ENCODE measurements around the gene APBB2. TPM values are rescaled to one million over a fixed set of nuclear protein-coding genes. Genes with fewer than 3 reads are reported as not detected.

The APBB2 gene
- total RNA-seq, 1 experiment from 2014 or later: 29.7 TPM

DNA sequence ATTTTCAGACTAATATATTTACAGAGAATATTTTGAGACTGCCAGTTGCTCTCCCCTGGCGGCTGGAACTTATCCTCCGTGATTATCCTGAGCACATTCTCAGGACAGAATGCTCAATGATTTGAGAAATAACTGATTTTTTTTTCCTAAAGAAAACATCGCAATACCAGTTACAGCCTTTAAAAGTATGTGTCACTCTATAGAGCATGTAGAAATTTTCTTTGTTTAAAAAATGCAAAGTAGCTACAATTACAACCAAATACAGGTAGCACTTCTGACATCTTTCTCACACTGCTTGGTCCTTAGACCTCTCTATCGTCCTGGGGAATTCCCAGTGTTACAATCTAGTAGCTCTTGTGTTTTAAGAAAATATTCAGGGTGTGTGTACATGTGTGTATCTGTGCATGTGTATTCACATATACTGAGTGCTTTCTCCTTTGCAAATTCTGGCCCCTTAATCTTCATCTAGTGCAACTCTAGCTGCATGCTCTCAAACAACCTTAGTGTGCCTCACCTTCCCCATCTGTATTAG is 13.8 kb downstream of the APBB2 start:
- DNase-seq (ENCODE audit: low spot score): no peak
- in situ Hi-C loops (cut with HindIII; ENCODE audit: low sequenced_read_pairs): loop anchor here (25.0 kb wide), 1 partner anchor 263 kb away; no protein-coding TSS in a partner anchor

DNA sequence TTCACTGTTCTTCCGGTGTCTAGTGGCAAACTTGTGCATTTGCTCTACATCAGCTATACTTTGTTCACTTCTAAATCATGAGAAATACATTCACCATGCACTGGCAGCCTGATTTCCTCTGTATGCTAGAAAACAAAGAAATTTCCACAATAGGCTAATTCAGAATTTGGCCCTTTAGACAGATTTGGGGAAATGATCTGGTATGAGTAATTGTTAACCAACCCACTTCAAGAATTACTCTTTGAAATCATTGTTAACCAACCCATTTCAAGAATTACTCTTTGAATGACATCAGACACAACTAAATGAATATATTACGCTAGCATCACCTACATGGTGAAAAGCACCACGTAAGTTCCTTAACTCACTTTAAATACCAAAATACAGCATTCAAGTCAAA is 14.6 kb downstream of the APBB2 start:
- DNase-seq (ENCODE audit: low spot score): no peak

DNA sequence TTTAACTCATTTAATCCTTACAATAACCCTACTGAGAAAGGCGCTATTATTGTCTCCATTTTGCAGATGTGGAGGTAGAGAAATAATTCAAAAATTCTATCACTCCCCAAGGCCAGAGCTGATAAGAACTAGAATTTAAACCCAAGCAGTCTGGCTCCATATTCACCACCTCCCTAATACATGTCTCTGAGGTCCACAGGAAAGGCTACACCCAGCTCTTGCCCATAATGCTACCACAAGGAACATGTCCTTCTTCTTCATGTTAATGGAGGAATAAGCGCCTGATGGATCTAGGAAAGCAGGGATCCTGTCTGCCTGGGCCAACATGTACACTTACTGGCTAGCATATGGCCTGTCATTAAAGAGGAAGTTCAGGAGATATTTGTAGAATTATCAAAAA is 16.3 kb downstream of the APBB2 start:
- in situ Hi-C loops (cut with HindIII; ENCODE audit: low sequenced_read_pairs): no loop called here
- no peak for DNase-seq (ENCODE audit: low spot score)

More for the DNA sequence above, 14.6 kb downstream of the APBB2 start:
- in situ Hi-C loops (cut with HindIII; ENCODE audit: low sequenced_read_pairs): loop anchor here (25.0 kb wide), 1 partner anchor 262 kb away; no protein-coding TSS in a partner anchor

DNA sequence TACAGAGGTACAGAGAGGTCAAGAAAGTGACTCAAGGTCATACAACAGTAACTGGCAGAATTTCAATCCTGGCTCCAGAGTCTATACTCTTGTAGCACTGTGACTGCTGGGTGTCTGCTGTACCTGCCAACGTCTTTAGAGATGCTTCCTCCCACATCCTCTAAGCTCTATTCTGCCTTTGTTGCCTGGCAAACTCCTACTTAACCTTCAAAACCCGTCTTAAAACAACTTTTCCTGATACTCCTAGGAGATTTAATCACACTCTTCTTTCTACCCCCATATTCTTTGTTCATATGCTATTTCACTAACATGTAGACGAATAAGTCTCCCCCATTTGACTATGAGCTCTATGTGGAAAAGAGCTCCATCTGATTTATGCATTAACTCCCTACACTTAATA is 16.8 kb downstream of the APBB2 start:
- no peak for DNase-seq (ENCODE audit: low spot score)
- in situ Hi-C loops (cut with HindIII; ENCODE audit: low sequenced_read_pairs): no loop called here

DNA sequence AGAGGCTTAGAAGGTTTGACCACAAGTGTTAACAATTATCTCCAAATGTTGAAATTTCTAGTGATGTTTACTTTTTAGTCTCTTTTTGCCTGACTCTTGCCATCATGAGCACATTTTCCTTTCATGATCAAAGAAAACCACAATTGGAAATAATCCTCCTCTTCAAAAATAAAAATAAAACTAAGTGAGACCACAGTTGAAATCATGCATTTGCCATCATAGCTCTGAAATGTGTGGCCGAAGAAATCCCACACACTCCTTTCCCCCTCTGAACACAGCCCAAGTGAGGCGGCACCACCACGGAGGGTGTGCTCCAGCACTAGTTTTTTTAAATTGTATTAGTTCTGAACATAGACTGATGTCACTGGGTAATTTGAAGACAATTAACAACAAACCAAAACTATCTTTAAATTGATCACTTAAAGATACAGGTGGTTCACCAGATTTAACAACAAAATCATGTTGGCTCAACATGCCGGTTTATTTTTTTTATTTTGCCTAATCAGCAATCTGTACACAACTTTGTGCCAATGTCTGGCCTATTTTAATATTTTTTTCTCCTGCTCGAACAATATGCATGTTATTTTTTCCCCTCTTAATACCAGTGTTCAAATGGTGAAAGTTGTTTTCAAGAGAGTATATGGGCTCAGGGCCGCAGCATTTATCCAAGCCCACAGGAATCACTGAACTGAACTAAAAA is 17.6 kb downstream of the APBB2 start:
- no peak for DNase-seq (ENCODE audit: low spot score)
- in situ Hi-C loops (cut with HindIII; ENCODE audit: low sequenced_read_pairs): no loop called here

DNA sequence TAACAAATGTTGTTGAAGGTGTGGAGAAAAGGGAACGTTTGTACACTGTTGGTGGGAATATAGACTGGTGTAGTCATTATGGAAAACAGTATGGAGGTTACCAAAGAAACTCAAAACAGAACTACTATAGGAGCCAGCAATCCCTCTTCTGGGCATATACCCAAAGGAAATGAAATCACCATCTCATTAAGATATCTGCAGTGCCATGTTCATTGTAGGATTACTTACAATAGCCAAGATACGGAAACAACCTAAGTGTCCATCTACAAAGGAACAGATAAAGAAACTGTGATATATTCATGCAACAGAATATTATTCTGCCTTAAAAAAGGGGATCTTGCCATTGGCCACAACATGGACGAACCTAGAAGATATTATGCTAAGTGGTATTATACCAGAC is 22.2 kb downstream of the APBB2 start:
- in situ Hi-C loops (cut with HindIII; ENCODE audit: low sequenced_read_pairs): no loop called here
- no peak for DNase-seq (ENCODE audit: low spot score)

DNA sequence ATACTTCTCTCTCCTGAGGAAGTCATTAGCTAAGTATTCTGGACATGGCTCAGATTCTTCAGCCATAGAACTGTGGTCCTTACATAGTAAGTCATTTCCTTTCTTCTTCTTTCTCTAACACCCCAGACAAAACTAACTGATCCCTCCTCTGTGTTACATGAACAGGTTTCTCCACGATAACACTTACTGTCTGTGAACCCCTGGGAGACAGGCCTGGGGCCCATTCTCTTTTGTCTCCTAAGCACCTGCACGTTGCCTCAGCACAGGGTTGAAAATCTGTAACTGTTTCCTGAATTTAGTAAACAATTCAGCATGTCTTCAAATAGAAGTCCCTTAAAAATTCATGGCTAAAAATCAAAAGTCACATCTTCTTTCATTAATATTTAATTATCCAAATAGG is 24.7 kb downstream of the APBB2 start:
- no peak for DNase-seq (ENCODE audit: low spot score)
- in situ Hi-C loops (cut with HindIII; ENCODE audit: low sequenced_read_pairs): no loop called here

DNA sequence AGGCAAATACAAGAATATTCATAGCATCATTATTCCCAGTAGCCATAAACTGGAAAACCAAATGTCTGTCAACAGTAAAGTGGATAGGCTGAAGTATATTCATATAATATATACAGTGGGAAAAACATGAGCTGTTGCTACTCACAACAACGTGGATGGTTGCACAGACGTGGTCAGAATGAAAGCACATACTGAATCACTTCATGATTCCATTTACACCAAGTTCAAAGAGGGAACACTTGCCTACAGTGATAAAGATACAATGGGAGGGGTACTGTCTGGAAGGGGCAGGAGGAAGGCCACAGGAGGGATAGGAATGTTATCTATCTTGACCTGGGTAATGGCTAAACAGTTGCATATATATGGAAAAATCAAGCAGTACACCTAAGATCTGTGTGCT is 25.3 kb downstream of the APBB2 start:
- in situ Hi-C loops (cut with HindIII; ENCODE audit: low sequenced_read_pairs): no loop called here
- DNase-seq (ENCODE audit: low spot score): no peak

DNA sequence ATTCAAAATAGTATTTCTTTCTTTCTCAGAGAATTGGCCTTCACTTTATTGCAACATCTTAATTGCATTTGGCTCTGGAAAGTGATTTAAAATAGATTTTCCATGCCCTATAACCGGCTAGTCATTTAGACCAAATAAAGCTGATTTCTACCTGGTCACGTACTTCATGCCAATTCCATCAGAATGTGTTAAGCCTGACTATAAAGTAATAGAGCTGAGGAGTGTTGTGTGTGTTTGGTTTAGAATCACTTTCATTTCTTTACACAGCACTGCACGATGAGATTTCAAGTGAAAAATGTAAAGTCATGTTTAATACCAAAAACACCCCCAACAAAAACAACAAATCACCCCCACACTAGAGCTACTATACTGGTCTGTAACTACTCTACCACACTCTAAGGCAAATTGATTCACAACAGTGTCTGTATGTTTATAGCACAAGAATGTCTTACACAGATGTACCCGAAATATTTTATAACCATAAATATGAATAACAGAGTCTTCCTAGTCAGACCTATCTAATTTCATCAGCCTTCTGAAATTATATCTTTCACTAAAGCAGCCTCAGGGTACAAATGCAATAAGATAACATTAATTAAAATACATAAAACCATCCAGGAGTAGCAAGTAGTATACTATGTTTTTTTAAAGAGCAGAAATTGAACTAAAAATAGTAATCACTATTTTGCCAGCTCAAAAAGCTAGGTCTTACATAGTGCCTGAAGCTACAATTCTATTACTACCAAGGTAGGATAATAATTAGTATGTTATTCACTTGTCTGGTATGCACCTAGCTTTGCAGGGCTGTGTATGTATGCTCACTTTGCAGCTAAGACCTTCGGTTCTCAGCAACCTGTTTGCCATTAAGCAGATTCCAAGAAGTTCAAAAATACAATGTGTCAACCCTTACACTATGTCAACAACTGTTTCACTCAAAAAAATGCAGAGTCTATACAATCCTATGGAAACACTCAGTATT is 28.4 kb downstream of the APBB2 start:
- in situ Hi-C loops (cut with HindIII; ENCODE audit: low sequenced_read_pairs): no loop called here
- DNase-seq (ENCODE audit: low spot score): no peak

DNA sequence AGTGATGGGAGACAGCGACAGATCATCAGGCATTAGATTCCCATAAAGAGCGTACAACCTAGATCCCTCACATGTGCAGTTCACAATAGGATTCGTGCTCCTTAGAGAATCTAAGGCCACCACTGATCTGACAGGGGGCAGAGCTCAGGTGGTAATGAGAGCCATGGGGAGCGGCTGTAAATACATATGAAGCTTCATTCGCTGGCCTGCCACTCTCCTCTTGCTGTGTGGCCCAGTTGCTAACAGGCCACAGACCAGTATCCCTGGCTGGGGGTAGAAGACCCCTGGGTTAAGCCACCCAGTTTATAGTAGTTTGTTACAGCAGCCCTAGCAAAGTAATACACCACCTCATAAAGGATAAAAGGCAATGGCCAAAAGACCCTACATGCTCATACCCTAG is 30.3 kb downstream of the APBB2 start:
- in situ Hi-C loops (cut with HindIII; ENCODE audit: low sequenced_read_pairs): no loop called here
- DNase-seq (ENCODE audit: low spot score): no peak

DNA sequence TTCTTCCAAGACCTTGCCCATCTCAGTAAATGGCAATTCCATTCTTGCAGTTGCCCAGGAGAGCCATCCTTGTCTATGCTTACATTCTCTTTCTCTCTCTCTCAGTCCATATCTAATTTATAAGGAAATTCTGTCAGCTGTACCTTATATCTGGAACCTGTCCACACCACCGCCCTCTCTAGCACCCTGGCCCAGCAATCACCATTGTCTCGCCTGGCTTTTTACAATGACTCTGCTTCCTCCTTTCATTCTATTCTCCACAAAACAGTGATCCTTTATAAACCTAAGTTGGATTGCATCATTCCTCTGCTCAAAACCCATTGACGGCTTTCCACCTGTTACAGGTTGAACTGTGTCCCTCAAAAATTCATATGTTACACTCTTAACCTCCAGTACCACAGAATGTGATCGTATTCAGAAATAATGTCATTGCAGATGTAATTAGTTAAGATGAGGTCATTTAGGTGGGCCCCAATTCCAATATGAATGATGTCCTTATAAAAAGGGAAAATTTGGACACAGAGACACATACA is 31.3 kb downstream of the APBB2 start:
- in situ Hi-C loops (cut with HindIII; ENCODE audit: low sequenced_read_pairs): no loop called here
- DNase-seq (ENCODE audit: low spot score): no peak

DNA sequence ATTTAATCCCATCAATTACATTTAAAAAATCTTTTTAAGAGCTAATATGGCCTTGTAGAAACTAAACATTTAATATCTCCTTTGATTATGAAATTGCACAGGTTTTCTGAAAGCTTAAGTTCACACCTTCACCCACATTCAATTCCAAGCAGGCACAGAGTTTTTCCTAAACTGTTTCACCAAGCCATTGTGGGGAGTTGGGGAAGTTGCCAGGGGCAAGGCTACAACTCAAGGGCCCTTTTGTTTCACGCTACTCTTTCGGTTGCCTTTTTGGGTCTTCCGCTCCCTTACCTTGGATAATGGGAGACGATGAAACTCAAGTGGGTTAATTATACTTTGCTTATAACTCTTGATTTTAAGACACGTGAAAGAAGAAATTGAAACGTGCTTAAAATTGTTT is 33.3 kb downstream of the APBB2 start:
- DNase-seq (ENCODE audit: low spot score): no peak
- in situ Hi-C loops (cut with HindIII; ENCODE audit: low sequenced_read_pairs): no loop called here

DNA sequence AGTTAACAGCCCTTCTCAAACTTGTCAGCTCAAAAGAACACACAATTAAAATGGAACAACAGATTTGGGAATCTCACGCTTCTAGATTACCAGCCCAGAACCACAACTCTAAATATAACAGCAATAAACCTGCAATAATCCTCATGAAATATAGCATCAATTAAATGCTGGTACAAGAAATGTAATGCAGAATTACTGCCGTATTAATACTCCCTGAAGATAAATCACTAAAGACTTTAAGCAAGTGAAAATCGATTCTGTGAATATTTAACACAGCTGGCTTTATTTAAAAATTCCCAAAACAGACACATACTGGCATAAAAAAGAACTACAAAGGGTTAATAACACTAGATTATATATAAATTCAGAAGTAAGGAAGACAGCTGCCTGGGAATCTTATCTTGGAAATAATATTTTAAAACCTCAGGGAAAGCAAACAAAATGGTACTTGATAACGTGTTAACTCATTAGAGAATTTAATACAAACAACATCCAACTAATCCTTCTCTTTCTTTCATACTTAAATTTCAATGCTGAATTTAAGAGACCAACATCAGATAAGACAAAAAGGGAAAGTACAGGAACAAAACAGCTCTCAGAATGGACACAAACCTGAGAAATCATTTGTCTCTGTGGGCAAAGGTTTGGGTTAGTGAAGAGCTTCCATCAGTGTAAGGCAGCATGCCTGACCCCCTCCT is 34.7 kb downstream of the APBB2 start:
- in situ Hi-C loops (cut with HindIII; ENCODE audit: low sequenced_read_pairs): no loop called here
- DNase-seq (ENCODE audit: low spot score): no peak

DNA sequence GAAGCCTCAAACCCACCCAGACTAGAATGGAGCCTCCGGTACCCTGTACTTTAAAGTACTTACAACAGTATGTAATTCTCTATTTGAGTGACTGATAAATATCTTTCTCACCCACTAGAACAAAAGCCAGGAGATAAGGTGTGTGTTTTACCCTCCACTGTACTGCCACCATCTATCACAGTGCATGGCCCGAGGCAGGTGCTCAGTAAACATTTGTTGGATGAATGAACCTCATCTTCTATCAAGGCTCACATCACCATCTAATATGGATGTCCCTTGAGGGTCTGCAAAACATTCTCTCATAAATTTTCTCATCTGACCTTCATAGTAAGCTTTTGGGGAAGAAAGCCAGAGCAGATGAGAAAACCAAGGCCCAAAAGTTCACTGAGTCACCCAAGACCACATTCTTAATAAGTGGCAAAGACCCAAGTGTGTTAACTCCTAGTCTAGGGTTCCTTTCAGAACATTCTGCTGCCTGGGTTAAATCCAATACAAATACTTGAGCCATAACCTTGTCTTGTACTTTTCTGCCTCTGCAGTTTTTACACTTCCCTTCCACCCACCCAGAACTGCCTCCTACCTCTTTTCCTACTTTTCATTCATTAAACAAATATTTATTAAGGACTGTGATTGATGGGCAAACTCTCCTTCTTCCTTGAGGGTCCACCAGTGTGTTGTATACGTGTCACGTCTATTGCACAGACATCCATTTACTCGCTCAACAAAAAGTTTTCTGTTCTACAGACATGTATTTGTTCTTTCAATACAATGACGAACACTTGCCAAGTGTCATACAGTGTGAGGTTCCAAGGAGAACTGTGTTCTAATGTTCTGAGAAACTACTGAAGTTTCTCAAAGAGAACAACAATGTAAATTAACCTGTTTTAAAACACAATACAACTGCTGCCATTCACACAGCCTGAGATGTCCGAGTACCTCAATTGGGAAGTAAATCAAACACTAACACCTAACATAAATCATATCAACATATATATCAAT is 35.7 kb downstream of the APBB2 start:
- DNase-seq (ENCODE audit: low spot score): no peak
- in situ Hi-C loops (cut with HindIII; ENCODE audit: low sequenced_read_pairs): no loop called here

DNA sequence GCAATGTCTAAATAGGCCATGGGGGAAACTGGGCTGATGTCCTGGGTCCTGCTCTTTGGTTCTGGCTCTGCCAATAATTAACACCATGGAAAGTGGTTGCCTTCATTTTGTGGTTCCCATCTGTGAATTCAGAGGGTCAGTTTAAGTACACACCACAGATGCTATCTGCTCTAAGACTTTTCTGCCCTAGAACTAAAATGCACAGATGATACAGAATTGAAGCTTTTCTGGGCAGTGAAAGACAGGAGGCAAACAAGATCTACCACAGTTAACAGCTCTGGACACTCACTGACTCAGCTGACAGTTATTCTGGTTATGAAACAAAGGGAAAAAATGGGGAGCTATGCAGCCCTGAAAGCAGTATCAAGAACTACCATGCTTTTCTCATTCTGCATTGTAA is 37.3 kb downstream of the APBB2 start:
- in situ Hi-C loops (cut with HindIII; ENCODE audit: low sequenced_read_pairs): no loop called here
- no peak for DNase-seq (ENCODE audit: low spot score)

DNA sequence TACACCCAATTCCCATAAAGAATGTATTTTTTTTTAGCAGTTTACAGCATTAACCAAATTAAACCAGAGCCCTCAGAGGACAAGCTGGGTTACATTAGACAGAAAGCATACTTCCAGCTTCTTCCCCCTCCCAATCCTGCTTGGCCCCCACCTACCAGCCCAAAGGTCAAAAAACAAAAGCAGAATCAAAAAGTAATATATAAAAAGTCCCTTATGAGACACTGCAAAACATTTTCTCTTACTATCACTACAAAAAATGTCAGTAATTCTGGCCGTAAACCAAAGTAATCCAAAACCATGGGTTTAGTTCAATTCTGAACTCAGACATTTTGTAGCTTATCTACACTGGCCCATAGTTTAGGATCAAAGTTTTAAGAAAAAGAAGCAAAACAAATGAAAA is 38.0 kb downstream of the APBB2 start:
- DNase-seq (ENCODE audit: low spot score): no peak
- in situ Hi-C loops (cut with HindIII; ENCODE audit: low sequenced_read_pairs): no loop called here

DNA sequence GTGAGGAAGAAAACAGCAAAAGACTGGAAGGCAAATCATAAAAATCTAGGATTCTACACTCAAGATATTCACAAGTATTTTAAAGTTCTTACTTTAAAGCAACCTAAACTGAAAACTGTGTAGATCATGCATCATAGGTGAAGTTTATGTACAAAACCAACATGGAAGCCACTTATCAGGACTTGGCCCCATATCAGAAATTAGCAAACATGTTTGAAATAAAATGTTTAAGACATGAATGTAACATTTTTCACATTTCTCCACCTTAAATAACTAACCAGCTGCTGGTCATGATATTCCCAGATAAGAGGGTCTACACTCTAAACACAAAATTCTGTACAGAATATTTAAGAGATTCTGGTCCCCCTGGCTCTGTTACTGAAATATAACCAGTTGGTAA is 38.5 kb downstream of the APBB2 start:
- in situ Hi-C loops (cut with HindIII; ENCODE audit: low sequenced_read_pairs): no loop called here
- no peak for DNase-seq (ENCODE audit: low spot score)

DNA sequence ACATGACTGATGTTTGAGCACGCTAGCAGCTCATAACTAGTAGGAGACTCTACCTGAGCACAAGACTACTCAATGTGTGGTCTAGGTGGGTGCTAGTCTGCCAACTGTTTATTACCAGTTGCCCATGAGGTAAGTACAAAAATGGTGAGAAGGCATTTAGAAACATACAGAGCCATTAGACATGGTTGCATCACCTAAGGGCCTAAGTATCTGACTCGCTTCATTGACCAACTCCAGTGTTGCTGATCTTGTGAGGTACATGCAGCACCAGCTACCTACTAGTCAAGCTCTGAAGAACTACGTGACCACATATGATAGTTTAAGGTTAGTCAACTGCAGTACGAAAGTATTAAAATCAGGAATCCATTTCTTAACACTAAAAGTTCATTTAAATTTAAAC is 39.9 kb downstream of the APBB2 start:
- in situ Hi-C loops (cut with HindIII; ENCODE audit: low sequenced_read_pairs): no loop called here
- DNase-seq (ENCODE audit: low spot score): no peak

Measured in G401 (cell line).